Endothelial cell of umbilical vein (primary cell): Measurements from ENCODE around the gene ZNF829. TPM values are rescaled to one million over a fixed set of nuclear protein-coding genes. Genes with fewer than 3 reads are reported as not detected.

ENCODE experiments used
- BruUV-seq: library from RNA; stranded (reverse); fragments of 400-500 nt; replicated peaks from 2 replicates; lab custom pipeline; 2021; lab: Mats Ljungman, UMichigan
- CTCF ChIA-PET: fragments of 300-600, 350-600 bp; sonication (Branson Sonifier 250); formaldehyde crosslinking; loops from one replicate; lab custom pipeline; 2021; ENCODE audit warnings: antibody characterized with exemption, inconsistent platforms; lab: Charles Lee
- POLR2A ChIA-PET: fragments of 300-600, 350-600 bp; sonication (Branson Sonifier 250); formaldehyde crosslinking; loops from one replicate; lab custom pipeline; 2021; ENCODE audit warnings: antibody characterized with exemption, inconsistent platforms; lab: Charles Lee
- DNase-seq: peaks from one replicate; pipeline ENCODE4 v3.0.0-alpha.2; 2011; ENCODE audit warnings: low read depth, low spot score
- FAIRE-seq: peaks from 2 replicates; lab custom pipeline; 2011; peaks lifted over from hg19 to GRCh38; lab: Jason Lieb, UNC
- H2AFZ ChIP-seq: 2 replicates; pipeline ENCODE4 v1.6.0; 2012; ENCODE audit warnings: low read depth, low read length, control low read depth, inconsistent platforms
- H3K27ac ChIP-seq: 2 replicates; pipeline ENCODE4 v1.5.1; 2011; ENCODE audit warnings: low read depth, mild to moderate bottlenecking, control low read depth, low read length, moderate library complexity; ENCODE audit not compliant: insufficient read depth
- H3K27me3 ChIP-seq, 2 experiments: 2 replicates each; pipeline versions ENCODE4 v1.6.0 to v1.6.1; 2011; ENCODE audit warnings: low read length in 2 of 2, mixed read lengths in 1 of 2; ENCODE audit not compliant: control insufficient read depth in 2 of 2, insufficient read depth in 2 of 2
- H3K36me3 ChIP-seq, 2 experiments: 2 replicates in 1 of 2; 3 replicates in 1 of 2; pipeline ENCODE4 v1.5.1; 2011; ENCODE audit warnings: low read length in 2 of 2, mild to moderate bottlenecking in 1 of 2, moderate library complexity in 1 of 2; ENCODE audit not compliant: control insufficient read depth in 2 of 2, insufficient read depth in 2 of 2; ENCODE audit errors: extremely low read depth in 1 of 2
- H3K4me1 ChIP-seq: 3 replicates; pipeline ENCODE4 v1.5.1; 2011; ENCODE audit warnings: mild to moderate bottlenecking, low read length; ENCODE audit not compliant: control insufficient read depth, insufficient read depth; ENCODE audit errors: extremely low read depth
- H3K4me2 ChIP-seq: 2 replicates; pipeline ENCODE4 v1.6.1; 2011; ENCODE audit warnings: low read length, control low read depth, mixed read lengths; ENCODE audit not compliant: insufficient read depth
- H3K4me3 ChIP-seq, 3 experiments: fragments of 200-600 bp in 1 of 3; sonication (generic), shearing (Covaris generic) in 1 of 3; replicated peaks in 1 of 3; 2 replicates each; pipeline ENCODE4 v1.5.1; 2011 to 2016; ENCODE audit warnings: control low read depth in 3 of 3, low read length in 3 of 3, mild to moderate bottlenecking in 2 of 3, inconsistent platforms in 1 of 3, low read depth in 1 of 3, moderate library complexity in 1 of 3; ENCODE audit not compliant: insufficient read depth in 1 of 3
- H3K79me2 ChIP-seq: 2 replicates; pipeline ENCODE4 v1.6.0; 2012; ENCODE audit warnings: low read length, inconsistent platforms; ENCODE audit not compliant: control insufficient read depth, insufficient read depth
- H3K9ac ChIP-seq: replicated peaks from 2 replicates; pipeline ENCODE3; 2011; ENCODE audit warnings: low read length, control low read depth; ENCODE audit not compliant: insufficient read depth; ENCODE audit errors: extremely low read depth
- H3K9me1 ChIP-seq: replicated peaks from 3 replicates; pipeline ENCODE4 v1.6.0; 2011; ENCODE audit warnings: mild to moderate bottlenecking, low read length; ENCODE audit not compliant: control insufficient read depth, insufficient read depth; ENCODE audit errors: extremely low read depth
- H3K9me3 ChIP-seq: replicated peaks from 2 replicates; pipeline ENCODE4 v1.5.1; 2012; ENCODE audit warnings: low read length, inconsistent platforms; ENCODE audit not compliant: control insufficient read depth, insufficient read depth
- H4K20me1 ChIP-seq: replicated peaks from 2 replicates; pipeline ENCODE3; 2011; ENCODE audit warnings: mild to moderate bottlenecking, low read length; ENCODE audit not compliant: control insufficient read depth, insufficient read depth; ENCODE audit errors: extremely low read depth
- CTCF ChIP-seq, 2 donors: IDR thresholded peaks; 1 replicate in 1 of 2; 2 replicates in 1 of 2; pipeline ENCODE4 v1.5.1; 2011; ENCODE audit warnings: low read length in 2 of 2, mild to moderate bottlenecking in 2 of 2, moderate library complexity in 2 of 2, control low read depth in 1 of 2, inconsistent platforms in 1 of 2, low read depth in 1 of 2; ENCODE audit not compliant: insufficient read depth in 1 of 2; ENCODE audit errors: extremely low read depth in 1 of 2
- EZH2 ChIP-seq: IDR thresholded peaks from 2 replicates; pipeline ENCODE4 v1.6.1; 2012; ENCODE audit warnings: borderline replicate concordance, low read depth, mild to moderate bottlenecking, moderate library complexity, low read length, inconsistent platforms; ENCODE audit not compliant: severe bottlenecking
- FOS ChIP-seq: IDR thresholded peaks from 2 replicates; pipeline ENCODE4 v1.6.1; 2011; ENCODE audit warnings: mild to moderate bottlenecking, low read length, moderate library complexity, borderline replicate concordance; ENCODE audit not compliant: insufficient read depth
- GATA2 ChIP-seq: IDR thresholded peaks from 2 replicates; pipeline ENCODE4 v1.7.0; 2011; ENCODE audit warnings: low read depth, mild to moderate bottlenecking, moderate library complexity, mixed read lengths, low read length; ENCODE audit not compliant: insufficient read length, insufficient read depth
- JUN ChIP-seq: IDR thresholded peaks from 2 replicates; pipeline ENCODE4 v1.6.1; 2011; ENCODE audit warnings: borderline replicate concordance, low read depth; ENCODE audit not compliant: insufficient read length, insufficient read depth
- MYC ChIP-seq: IDR thresholded peaks from one replicate; pipeline ENCODE4 v1.6.1; 2011; ENCODE audit warnings: mild to moderate bottlenecking, low read depth, low read length
- POLR2A ChIP-seq: IDR thresholded peaks from 2 replicates; pipeline ENCODE4 v1.6.1; 2012; ENCODE audit warnings: low read depth, mild to moderate bottlenecking, control low read depth, low read length
- POLR2AphosphoS5 ChIP-seq: IDR thresholded peaks from 2 replicates; pipeline ENCODE4 v1.6.1; 2012; ENCODE audit warnings: low read depth, mild to moderate bottlenecking, control low read depth, low read length, moderate library complexity; ENCODE audit not compliant: insufficient read depth
- dilution Hi-C: fragments of 300-500 bp; cut with MboI; formaldehyde crosslinking; loops from one replicate; pipeline ENCODE4 v1.15.0; 2019; ENCODE audit warnings: low sequenced_read_pairs; ENCODE audit not compliant: extremely low pct_ligation_motif_present
- intact Hi-C: fragments of 100-400 bp; cut with micrococcal nuclease; formaldehyde crosslinking; loops from one replicate; pipeline ENCODE4 v1.10.0; 2022
- polyA plus RNA-seq, 4 experiments: library from polyadenylated mRNA; depleted of rRNA in 3 of 4; stranded (reverse) in 3 of 4; unstranded in 1 of 4; fragments of >200 nt; gene quantifications; 2 replicates each; pipeline versions ENCODE4 v1.2.1 to v1.2.3, GENCODE V29; 2011 to 2012; ENCODE audit warnings: missing spikeins in 1 of 4
- total RNA-seq: library from RNA; stranded (reverse); gene quantifications from 2 replicates; pipeline ENCODE4 v1.2.3, GENCODE V29; 2021
- TF ChIP-seq, protein P1 (sequence below): IDR thresholded peaks from 2 replicates; pipeline ENCODE4 v1.6.1; 2011; ENCODE audit not compliant: insufficient read depth, insufficient read length

Gene ZNF829
- total and polyA plus RNA-seq, 2 donors (not counting 3 experiments of a cell fraction or from before 2014, with no cell fraction given), result 0.47 to 1.3 TPM

- no TSS peak for BruUV-seq
- H3K79me2 ChIP-seq, result no peaks in the 10 kb centered on the region
- H3K9me1 ChIP-seq, result no peaks in the 10 kb centered on the region
- CTCF ChIA-PET, result no interaction called here
- FAIRE-seq, result no peak
- no peaks in the 10 kb centered on the region for H3K36me3 ChIP-seq
- no peak for DNase-seq
- H3K4me1 ChIP-seq, result no peaks in the 10 kb centered on the region
- no peak overlapping the region for H2AFZ ChIP-seq
- no peak for TF ChIP-seq GATA2
- TF ChIP-seq FOS, result no peak
- no peak overlapping the region for H3K27ac ChIP-seq
- H3K4me2 ChIP-seq, result no peak overlapping the region
- H3K9ac ChIP-seq, result no peak overlapping the region
- dilution Hi-C loops, result no loop called here
- H4K20me1 ChIP-seq, result no peaks in the 10 kb centered on the region
- H3K9me3 ChIP-seq, result peaks cover 2% of the 10 kb centered on the region
- intact Hi-C loops, result no loop called here
- H3K4me3 ChIP-seq, result no peak overlapping the region
- POLR2A ChIA-PET, result no interaction called here
- H3K27me3 ChIP-seq, result no peaks in the 10 kb centered on the region
Observed at GRCh38 chr19:36963280-36963679, 47.2 kb upstream of the ZNF829 start.

- no peaks in the 10 kb centered on the region for H3K9me3 ChIP-seq
- H3K4me2 ChIP-seq, result no peak overlapping the region
- no peak overlapping the region for H2AFZ ChIP-seq
- H3K4me3 ChIP-seq, result no peak overlapping the region
- intact Hi-C loops (no loop called here), dilution Hi-C loops (no loop called here)
- no peaks in the 10 kb centered on the region for H3K9me1 ChIP-seq
- CTCF ChIA-PET, result interaction anchor here (0.6 kb wide), 1 partner anchor 169 kb away, joined by 3 read pairs; no protein-coding TSS in a partner anchor
- H3K27me3 ChIP-seq, result no peaks in the 10 kb centered on the region
- H3K79me2 ChIP-seq, result no peaks in the 10 kb centered on the region
- no peaks in the 10 kb centered on the region for H3K36me3 ChIP-seq
- POLR2A ChIA-PET, result interaction anchor here (0.6 kb wide), 1 partner anchor 134 kb away, joined by 4 read pairs; no protein-coding TSS in a partner anchor
- no peaks in the 10 kb centered on the region for H3K4me1 ChIP-seq
- no peak overlapping the region for H3K27ac ChIP-seq
- TF ChIP-seq, protein P1, sequence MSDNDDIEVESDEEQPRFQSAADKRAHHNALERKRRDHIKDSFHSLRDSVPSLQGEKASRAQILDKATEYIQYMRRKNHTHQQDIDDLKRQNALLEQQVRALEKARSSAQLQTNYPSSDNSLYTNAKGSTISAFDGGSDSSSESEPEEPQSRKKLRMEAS, result no peak
- no peak for TF ChIP-seq EZH2
- TF ChIP-seq FOS, result no peak
- no peak for TF ChIP-seq GATA2
- no peak for TF ChIP-seq MYC
- no peak for TF ChIP-seq JUN
- no peak for TF ChIP-seq CTCF (IDR thresholded peaks at IDR 0.05; ENCODE audit: extremely low read depth in 1 of 2, insufficient read depth in 1 of 2, low read depth in 1 of 2, low read length in 2 of 2)
- no peak for TF ChIP-seq POLR2A
- TF ChIP-seq POLR2AphosphoS5, result no peak
- no peak overlapping the region for H3K9ac ChIP-seq
- FAIRE-seq (no peak), DNase-seq (no peak)
- BruUV-seq, result no TSS peak
- no peaks in the 10 kb centered on the region for H4K20me1 ChIP-seq
Observed at GRCh38 chr19:36962346-36962745, 46.3 kb upstream of the ZNF829 start.
